Stimulated activated CD8-positive, alpha-beta memory T cell treated with anti-CD3 and anti-CD28 coated beads, Interleukin-7, amount 100 ng/mL, for 24 hours (primary cell): ENCODE results near the gene CDS1.
"Not testable (repeated sequence)": the region's sequence is repeated elsewhere in the genome, so short reads cannot be mapped to it uniquely, and the experiment has no call there.

ENCODE experiments used
- DNase-seq: peaks from one replicate; pipeline ENCODE4 v3.0.0-alpha.2; 2020; ENCODE audit warnings: low read depth

Gene CDS1

GRCh38 chr4:84611531-84611930 lies 28.6 kb downstream of the CDS1 start:
- DNase-seq = no peak

GRCh38 chr4:84614891-84615290 lies 32.0 kb downstream of the CDS1 start:
- no peak for DNase-seq

- DNase-seq = no peak
These were observed 32.4 kb downstream of the CDS1 start for GRCh38 chr4:84615355-84615754.

GRCh38 chr4:84622959-84623358 lies 40.0 kb downstream of the CDS1 start:
- DNase-seq = no peak

- no peak for DNase-seq
These were observed 40.7 kb downstream of the CDS1 start for GRCh38 chr4:84623661-84624060.

- no peak for DNase-seq
These were observed 43.7 kb downstream of the CDS1 start for GRCh38 chr4:84626673-84627072.

- no peak for DNase-seq
These were observed 48.6 kb downstream of the CDS1 start for GRCh38 chr4:84631573-84631972.

GRCh38 chr4:84632092-84632491 lies 49.2 kb downstream of the CDS1 start:
- no peak for DNase-seq

- no peak for DNase-seq
These were observed 52.0 kb downstream of the CDS1 start for GRCh38 chr4:84634961-84635360.

- DNase-seq = no peak
These were observed 55.2 kb downstream of the CDS1 start for GRCh38 chr4:84638092-84638491.

- DNase-seq = no peak
These were observed 56.2 kb downstream of the CDS1 start for GRCh38 chr4:84639145-84639544.

- no peak for DNase-seq
These were observed 61.2 kb downstream of the CDS1 start for GRCh38 chr4:84644087-84644486.

GRCh38 chr4:84647312-84647884 lies 64.5 kb downstream of the CDS1 start:
- no peak for DNase-seq

GRCh38 chr4:84648178-84648577 lies 65.3 kb downstream of the CDS1 start:
- no peak for DNase-seq

- no peak for DNase-seq
These were observed 66.1 kb downstream of the CDS1 start for GRCh38 chr4:84648863-84649647.

- DNase-seq = no peak
These were observed 68.6 kb downstream of the CDS1 start for GRCh38 chr4:84651499-84651898.

- no peak for DNase-seq
These were observed 69.6 kb downstream of the CDS1 start for GRCh38 chr4:84652478-84652877.

- DNase-seq = no peak
These were observed 77.7 kb downstream of the CDS1 start for GRCh38 chr4:84660606-84661005.

- no peak for DNase-seq
These were observed 78.4 kb downstream of the CDS1 start for GRCh38 chr4:84661191-84661939.

GRCh38 chr4:84664767-84665166 lies 81.8 kb downstream of the CDS1 start:
- not testable (repeated sequence) for DNase-seq

- DNase-seq = no peak
These were observed 83.5 kb downstream of the CDS1 start for GRCh38 chr4:84666439-84666838.

GRCh38 chr4:84669201-84669600 lies 86.3 kb downstream of the CDS1 start:
- no peak for DNase-seq

- DNase-seq = no peak
These were observed 89.2 kb downstream of the CDS1 start for GRCh38 chr4:84672177-84672576.
